Progenitor cell of endocrine pancreas (in vitro differentiated cells): ENCODE results near the gene LGALS14. TPM values are rescaled to one million over a fixed set of nuclear protein-coding genes. Genes with fewer than 3 reads are reported as not detected.
"Not testable (repeated sequence)": the region's sequence is repeated elsewhere in the genome, so short reads cannot be mapped to it uniquely, and the experiment has no call there.

Experiments
- DNase-seq: peaks from one replicate; pipeline ENCODE4 v3.0.0; 2021; ENCODE audit warnings: low spot score; ENCODE audit not compliant: unreplicated experiment
- H3K27ac Mint-ChIP-seq: 2 replicates; pipeline ENCODE4 v1.8.0; 2021; ENCODE audit warnings: mild to moderate bottlenecking, moderate library complexity, mixed read lengths
- H3K27me3 Mint-ChIP-seq: 2 replicates; pipeline ENCODE4 v1.8.0; 2021; ENCODE audit warnings: mixed read lengths
- H3K36me3 Mint-ChIP-seq: 2 replicates; pipeline ENCODE4 v1.8.0; 2022; ENCODE audit warnings: mixed read lengths; ENCODE audit not compliant: insufficient read depth
- H3K4me1 Mint-ChIP-seq: 2 replicates; pipeline ENCODE4 v1.8.0; 2021; ENCODE audit warnings: low read depth, mixed read lengths
- H3K4me3 Mint-ChIP-seq: 2 replicates; pipeline ENCODE4 v1.8.0; 2021; ENCODE audit warnings: low read depth, mild to moderate bottlenecking, moderate library complexity, mixed read lengths
- H3K9me3 Mint-ChIP-seq: 2 replicates; pipeline ENCODE4 v1.8.0; 2021; ENCODE audit warnings: low read depth, mixed read lengths
- total RNA-seq: library from RNA; stranded (reverse); gene quantifications from 2 replicates; pipeline ENCODE4 v1.2.1, GENCODE V29; 2021
- TF ChIP-seq, protein P1 (sequence below): fragments of 200-600 bp; sonication (generic); IDR thresholded peaks from one replicate; pipeline ENCODE4 v1.5.0; 2021; ENCODE audit warnings: antibody characterized with exemption, mild to moderate bottlenecking; ENCODE audit not compliant: unreplicated experiment

LGALS14 gene
- total RNA-seq, 1 donor from 2014 or later = not detected

DNA sequence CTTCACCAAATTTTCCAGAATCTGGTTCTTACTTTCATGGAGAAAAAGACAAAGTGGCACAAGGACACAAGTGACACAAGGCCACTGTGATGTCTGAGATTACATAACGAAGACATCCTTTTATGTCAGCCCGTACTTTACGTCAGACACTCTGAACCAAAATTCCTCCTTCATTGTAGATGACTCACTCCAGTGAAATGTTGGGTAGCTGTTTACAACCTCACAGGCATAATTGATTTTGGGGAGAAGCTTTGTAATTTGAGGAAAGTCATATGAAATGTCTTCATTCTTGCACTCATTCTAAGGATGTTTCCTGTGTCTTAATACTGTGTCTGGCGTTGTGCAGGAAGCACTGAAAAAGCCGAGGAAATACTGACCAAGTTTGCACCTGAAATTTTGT is 20.0 kb upstream of the LGALS14 start:
- no peak for DNase-seq
- H3K27me3 Mint-ChIP-seq = peaks cover 19% of the 10 kb centered on the region
- H3K36me3 Mint-ChIP-seq = no peaks in the 10 kb centered on the region
- H3K27ac Mint-ChIP-seq = no peak overlapping the region
- H3K4me3 Mint-ChIP-seq = no peak overlapping the region
- no peaks in the 10 kb centered on the region for H3K9me3 Mint-ChIP-seq
- no peaks in the 10 kb centered on the region for H3K4me1 Mint-ChIP-seq
- TF ChIP-seq, protein P1, sequence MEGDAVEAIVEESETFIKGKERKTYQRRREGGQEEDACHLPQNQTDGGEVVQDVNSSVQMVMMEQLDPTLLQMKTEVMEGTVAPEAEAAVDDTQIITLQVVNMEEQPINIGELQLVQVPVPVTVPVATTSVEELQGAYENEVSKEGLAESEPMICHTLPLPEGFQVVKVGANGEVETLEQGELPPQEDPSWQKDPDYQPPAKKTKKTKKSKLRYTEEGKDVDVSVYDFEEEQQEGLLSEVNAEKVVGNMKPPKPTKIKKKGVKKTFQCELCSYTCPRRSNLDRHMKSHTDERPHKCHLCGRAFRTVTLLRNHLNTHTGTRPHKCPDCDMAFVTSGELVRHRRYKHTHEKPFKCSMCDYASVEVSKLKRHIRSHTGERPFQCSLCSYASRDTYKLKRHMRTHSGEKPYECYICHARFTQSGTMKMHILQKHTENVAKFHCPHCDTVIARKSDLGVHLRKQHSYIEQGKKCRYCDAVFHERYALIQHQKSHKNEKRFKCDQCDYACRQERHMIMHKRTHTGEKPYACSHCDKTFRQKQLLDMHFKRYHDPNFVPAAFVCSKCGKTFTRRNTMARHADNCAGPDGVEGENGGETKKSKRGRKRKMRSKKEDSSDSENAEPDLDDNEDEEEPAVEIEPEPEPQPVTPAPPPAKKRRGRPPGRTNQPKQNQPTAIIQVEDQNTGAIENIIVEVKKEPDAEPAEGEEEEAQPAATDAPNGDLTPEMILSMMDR = no peak

GRCh38 chr19:39686739-39687138 is 17.5 kb upstream of the LGALS14 start:
- Mint-ChIP-seq H3K27ac (no peak overlapping the region), H3K36me3 (no peaks in the 10 kb centered on the region), H3K4me3 (no peak overlapping the region), H3K9me3 (no peaks in the 10 kb centered on the region), H3K4me1 (no peaks in the 10 kb centered on the region), H3K27me3 (peaks cover 20% of the 10 kb centered on the region)
- no peak for DNase-seq
- TF ChIP-seq, protein P1 = no peak

- H3K36me3 Mint-ChIP-seq, H3K4me1 Mint-ChIP-seq, H3K4me3 Mint-ChIP-seq, DNase-seq, H3K27ac Mint-ChIP-seq, H3K9me3 Mint-ChIP-seq: not testable (repeated sequence)
- peaks cover 23% of the 10 kb centered on the region for H3K27me3 Mint-ChIP-seq
These were observed 15.6 kb upstream of the LGALS14 start for GRCh38 chr19:39688637-39689036.

DNA sequence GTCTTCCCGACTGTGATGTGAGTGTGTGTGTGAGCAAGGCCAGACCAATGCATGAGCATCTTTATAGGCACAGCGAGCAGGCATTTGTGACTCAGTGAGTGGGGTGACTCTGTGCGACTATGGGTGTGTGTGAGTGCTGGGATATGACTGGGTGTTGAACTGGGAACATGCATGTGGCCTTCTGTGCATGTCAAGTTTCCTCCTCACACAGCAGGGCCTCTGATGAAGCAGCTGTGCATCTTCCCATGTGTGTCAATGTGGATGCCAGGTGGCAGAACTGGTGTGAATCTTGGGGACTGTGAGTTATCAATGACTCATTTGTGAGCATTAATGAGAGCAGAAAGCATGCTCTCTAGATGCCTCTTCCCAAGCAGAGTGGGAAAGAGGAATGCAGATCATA is 12.1 kb upstream of the LGALS14 start:
- no peaks in the 10 kb centered on the region for H3K9me3 Mint-ChIP-seq
- no peaks in the 10 kb centered on the region for H3K4me1 Mint-ChIP-seq
- TF ChIP-seq, protein P1 = no peak
- no peak overlapping the region for H3K27ac Mint-ChIP-seq
- no peak for DNase-seq
- peaks cover 36% of the 10 kb centered on the region for H3K27me3 Mint-ChIP-seq
- no peaks in the 10 kb centered on the region for H3K36me3 Mint-ChIP-seq
- no peak overlapping the region for H3K4me3 Mint-ChIP-seq

GRCh38 chr19:39692822-39693221 is 11.5 kb upstream of the LGALS14 start:
- Mint-ChIP-seq H3K4me1 (no peaks in the 10 kb centered on the region), H3K27ac (no peak overlapping the region), H3K4me3 (no peak overlapping the region), H3K36me3 (no peaks in the 10 kb centered on the region), H3K27me3 (peaks cover 41% of the 10 kb centered on the region), H3K9me3 (no peaks in the 10 kb centered on the region)
- TF ChIP-seq, protein P1 = no peak
- no peak for DNase-seq

GRCh38 chr19:39695759-39696158 is 8.5 kb upstream of the LGALS14 start:
- H3K27me3 Mint-ChIP-seq = peaks cover 44% of the 10 kb centered on the region
- no peak overlapping the region for H3K4me3 Mint-ChIP-seq
- H3K9me3 Mint-ChIP-seq = no peaks in the 10 kb centered on the region
- H3K36me3 Mint-ChIP-seq = no peaks in the 10 kb centered on the region
- DNase-seq = no peak
- TF ChIP-seq, protein P1 = no peak
- H3K27ac Mint-ChIP-seq = no peak overlapping the region
- H3K4me1 Mint-ChIP-seq = no peaks in the 10 kb centered on the region
